SJSA1 (cell line): ENCODE data around the gene BBS1. TPM values are rescaled to one million over a fixed set of nuclear protein-coding genes. Genes with fewer than 3 reads are reported as not detected.

Source experiments
- DNase-seq, 2 experiments: peaks; one replicate each; pipeline ENCODE4 v3.0.0-alpha.2; 2015 to 2020; ENCODE audit warnings: low spot score in 2 of 2, low read depth in 1 of 2
- H3K27ac ChIP-seq: fragments of 250-450 bp; sonication (Bioruptor Pico); 2 replicates; pipeline ENCODE4 v1.5.1; 2020; ENCODE audit warnings: mild to moderate bottlenecking, moderate library complexity
- H3K27me3 ChIP-seq: fragments of 250-450 bp; sonication (Bioruptor Pico); replicated peaks from 2 replicates; pipeline ENCODE4 v1.5.1; 2020; ENCODE audit warnings: mild to moderate bottlenecking, moderate library complexity
- H3K36me3 ChIP-seq: fragments of 250-450 bp; sonication (Bioruptor Pico); 2 replicates; pipeline ENCODE4 v1.5.1; 2020; ENCODE audit warnings: mild to moderate bottlenecking
- H3K4me1 ChIP-seq: fragments of 250-450 bp; sonication (Bioruptor Pico); replicated peaks from 2 replicates; pipeline ENCODE4 v1.6.1; 2021; ENCODE audit warnings: mild to moderate bottlenecking
- H3K4me3 ChIP-seq: fragments of 250-450 bp; sonication (Bioruptor Pico); 2 replicates; pipeline ENCODE4 v1.5.1; 2020; ENCODE audit warnings: mild to moderate bottlenecking
- H3K9me3 ChIP-seq: fragments of 250-450 bp; sonication (Bioruptor Pico); replicated peaks from 2 replicates; pipeline ENCODE4 v1.5.1; 2020; ENCODE audit warnings: mild to moderate bottlenecking
- total RNA-seq: library from RNA; depleted of rRNA; stranded (reverse); fragments of >200 nt; shearing (Covaris generic); gene quantifications from 2 replicates; pipeline ENCODE4 v1.2.3, GENCODE V29; 2014

The BBS1 gene
- total RNA-seq, 1 experiment from 2014 or later, result 28.7 TPM

GRCh38 chr11:66488957-66489356 lies 21.5 kb upstream of the BBS1 start:
- Histone ChIP-seq H3K36me3 (peaks cover 74% of the 10 kb centered on the region), H3K4me1 (no peaks in the 10 kb centered on the region), H3K4me3 (no peak overlapping the region), H3K9me3 (no peaks in the 10 kb centered on the region), H3K27ac (no peak overlapping the region), H3K27me3 (no peaks in the 10 kb centered on the region)
- no peak for DNase-seq

- Histone ChIP-seq H3K9me3 (no peaks in the 10 kb centered on the region), H3K4me1 (no peaks in the 10 kb centered on the region), H3K27me3 (no peaks in the 10 kb centered on the region), H3K4me3 (no peak overlapping the region), H3K36me3 (peaks cover 75% of the 10 kb centered on the region), H3K27ac (no peak overlapping the region)
- DNase-seq, result no peak
Measured at GRCh38 chr11:66489636-66490035, 20.8 kb upstream of the BBS1 start.

GRCh38 chr11:66491315-66491935 lies 19.0 kb upstream of the BBS1 start:
- no peak for DNase-seq
- Histone ChIP-seq H3K27me3 (no peaks in the 10 kb centered on the region), H3K36me3 (peaks cover 83% of the 10 kb centered on the region), H3K4me3 (no peak overlapping the region), H3K27ac (no peak overlapping the region), H3K9me3 (no peaks in the 10 kb centered on the region), H3K4me1 (no peaks in the 10 kb centered on the region)

GRCh38 chr11:66492161-66492865 lies 18.1 kb upstream of the BBS1 start:
- no peak overlapping the region for H3K27ac ChIP-seq
- no peaks in the 10 kb centered on the region for H3K9me3 ChIP-seq
- no peaks in the 10 kb centered on the region for H3K4me1 ChIP-seq
- no peak for DNase-seq
- peaks cover 83% of the 10 kb centered on the region for H3K36me3 ChIP-seq
- H3K27me3 ChIP-seq, result no peaks in the 10 kb centered on the region
- H3K4me3 ChIP-seq, result no peak overlapping the region

- no peaks in the 10 kb centered on the region for H3K9me3 ChIP-seq
- H3K4me3 ChIP-seq, result no peak overlapping the region
- H3K36me3 ChIP-seq, result peaks cover 83% of the 10 kb centered on the region
- no peaks in the 10 kb centered on the region for H3K27me3 ChIP-seq
- H3K27ac ChIP-seq, result no peak overlapping the region
- no peaks in the 10 kb centered on the region for H3K4me1 ChIP-seq
- DNase-seq, result no peak
Measured at GRCh38 chr11:66493130-66493529, 17.3 kb upstream of the BBS1 start.

GRCh38 chr11:66494458-66494857 lies 16.0 kb upstream of the BBS1 start:
- H3K4me3 ChIP-seq, result no peak overlapping the region
- H3K9me3 ChIP-seq, result no peaks in the 10 kb centered on the region
- H3K27ac ChIP-seq, result no peak overlapping the region
- DNase-seq, result no peak
- H3K27me3 ChIP-seq, result no peaks in the 10 kb centered on the region
- no peaks in the 10 kb centered on the region for H3K4me1 ChIP-seq
- H3K36me3 ChIP-seq, result peaks cover 83% of the 10 kb centered on the region

GRCh38 chr11:66494935-66495334 lies 15.5 kb upstream of the BBS1 start:
- H3K36me3 ChIP-seq, result peaks cover 88% of the 10 kb centered on the region
- H3K4me1 ChIP-seq, result no peaks in the 10 kb centered on the region
- no peak for DNase-seq
- no peak overlapping the region for H3K4me3 ChIP-seq
- H3K9me3 ChIP-seq, result no peaks in the 10 kb centered on the region
- H3K27ac ChIP-seq, result no peak overlapping the region
- no peaks in the 10 kb centered on the region for H3K27me3 ChIP-seq

- Histone ChIP-seq H3K36me3 (peaks cover 92% of the 10 kb centered on the region), H3K27ac (no peak overlapping the region), H3K9me3 (no peaks in the 10 kb centered on the region), H3K27me3 (no peaks in the 10 kb centered on the region), H3K4me1 (no peaks in the 10 kb centered on the region), H3K4me3 (no peak overlapping the region)
- no peak for DNase-seq
Measured at GRCh38 chr11:66495401-66495854, 15.0 kb upstream of the BBS1 start.

GRCh38 chr11:66497206-66497605 lies 13.2 kb upstream of the BBS1 start:
- Histone ChIP-seq H3K4me1 (no peaks in the 10 kb centered on the region), H3K9me3 (no peaks in the 10 kb centered on the region), H3K4me3 (no peak overlapping the region), H3K27ac (no peak overlapping the region), H3K36me3 (peaks cover 80% of the 10 kb centered on the region), H3K27me3 (no peaks in the 10 kb centered on the region)
- no peak for DNase-seq

- DNase-seq, result no peak
- Histone ChIP-seq H3K36me3 (peaks cover 70% of the 10 kb centered on the region), H3K27ac (no peak overlapping the region), H3K27me3 (no peaks in the 10 kb centered on the region), H3K9me3 (no peaks in the 10 kb centered on the region), H3K4me3 (no peak overlapping the region), H3K4me1 (no peaks in the 10 kb centered on the region)
Measured at GRCh38 chr11:66498506-66498905, 11.9 kb upstream of the BBS1 start.

GRCh38 chr11:66505276-66505816 lies 5.1 kb upstream of the BBS1 start:
- Histone ChIP-seq H3K9me3 (no peaks in the 10 kb centered on the region), H3K4me1 (peaks cover 3% of the 10 kb centered on the region), H3K4me3 (no peak overlapping the region), H3K27ac (no peak overlapping the region), H3K27me3 (no peaks in the 10 kb centered on the region), H3K36me3 (peaks cover 31% of the 10 kb centered on the region)
- DNase-seq, result no peak

- Histone ChIP-seq H3K27ac (no peak overlapping the region), H3K4me3 (no peak overlapping the region), H3K9me3 (no peaks in the 10 kb centered on the region), H3K36me3 (peaks cover 28% of the 10 kb centered on the region), H3K4me1 (peaks cover 11% of the 10 kb centered on the region), H3K27me3 (no peaks in the 10 kb centered on the region)
- DNase-seq, result no peak
Measured at GRCh38 chr11:66509131-66509561, 1.3 kb upstream of the BBS1 start.

- Histone ChIP-seq H3K4me1 (peaks cover 11% of the 10 kb centered on the region), H3K9me3 (no peaks in the 10 kb centered on the region), H3K27me3 (no peaks in the 10 kb centered on the region), H3K27ac (0 out of 2 replicates have a peak overlapping the region, but pooled peaks have one; percentile 9), H3K36me3 (peaks cover 19% of the 10 kb centered on the region), H3K4me3 (peak overlapping the region; percentile 65)
- DNase-seq, result no peak
Measured at GRCh38 chr11:66510990-66511339, 530 bp downstream of the BBS1 start.

- no peak for DNase-seq
- no peaks in the 10 kb centered on the region for H3K27me3 ChIP-seq
- H3K36me3 ChIP-seq, result peaks cover 39% of the 10 kb centered on the region
- no peak overlapping the region for H3K4me3 ChIP-seq
- H3K27ac ChIP-seq, result no peak overlapping the region
- no peaks in the 10 kb centered on the region for H3K4me1 ChIP-seq
- no peaks in the 10 kb centered on the region for H3K9me3 ChIP-seq
Measured at GRCh38 chr11:66523611-66524010, 13.2 kb downstream of the BBS1 start.
